Superior temporal gyrus (tissue), 1 donor: ENCODE measurements around the gene CYB5R4.
A peak's percentile ranks its signal among the peaks of the same experiment; 100 is the strongest.
"Not testable (repeated sequence)": the region's sequence is repeated elsewhere in the genome, so short reads cannot be mapped to it uniquely, and the experiment has no call there.

Source experiments
- DNase-seq: peaks from one replicate; pipeline ENCODE4 v3.0.0-alpha.2; 2016; ENCODE audit errors: extremely low spot score

The CYB5R4 gene

GRCh38 chr6:83908813-83909212, 49.3 kb downstream of the CYB5R4 start:
- DNase-seq: no peak

GRCh38 chr6:83911278-83911677, 51.8 kb downstream of the CYB5R4 start:
- no peak for DNase-seq

DNA sequence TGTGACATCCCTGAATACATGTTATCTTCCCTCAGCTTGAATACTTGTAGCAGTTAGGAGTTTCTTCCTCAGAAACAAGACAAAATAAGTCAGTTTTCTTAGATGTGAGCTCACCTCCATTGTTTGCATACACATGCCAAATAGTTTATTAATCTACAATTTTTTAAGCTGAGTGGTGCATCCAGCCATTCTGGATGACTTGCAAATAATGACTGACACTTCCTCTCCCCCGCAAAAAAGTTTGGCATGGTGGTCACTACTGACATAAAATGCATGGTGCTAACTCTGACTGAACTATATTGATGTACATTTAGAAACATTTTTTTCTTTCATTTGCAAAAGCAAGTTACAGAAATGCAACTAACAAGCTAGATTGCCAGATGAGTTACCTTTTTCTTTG, 55.5 kb downstream of the CYB5R4 start:
- DNase-seq: no peak

DNA sequence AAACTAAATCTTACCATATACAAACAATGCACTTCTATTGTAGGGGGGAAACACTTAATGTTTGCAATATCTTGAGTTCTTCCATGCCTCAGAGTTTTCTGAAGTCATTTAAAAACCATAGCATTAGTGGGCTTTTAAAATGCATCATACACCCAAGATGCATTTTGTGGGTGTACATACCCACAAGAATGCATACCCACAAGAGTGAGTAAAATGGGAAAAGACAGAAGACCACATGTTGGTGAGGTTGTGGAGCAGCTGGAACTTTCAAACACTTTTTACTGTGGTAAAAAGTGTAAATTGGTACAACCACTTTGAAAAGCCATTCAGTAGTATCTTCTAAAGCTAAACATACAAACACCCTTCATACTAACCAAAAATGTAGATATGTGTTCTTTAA, 57.5 kb downstream of the CYB5R4 start:
- DNase-seq: no peak

DNA sequence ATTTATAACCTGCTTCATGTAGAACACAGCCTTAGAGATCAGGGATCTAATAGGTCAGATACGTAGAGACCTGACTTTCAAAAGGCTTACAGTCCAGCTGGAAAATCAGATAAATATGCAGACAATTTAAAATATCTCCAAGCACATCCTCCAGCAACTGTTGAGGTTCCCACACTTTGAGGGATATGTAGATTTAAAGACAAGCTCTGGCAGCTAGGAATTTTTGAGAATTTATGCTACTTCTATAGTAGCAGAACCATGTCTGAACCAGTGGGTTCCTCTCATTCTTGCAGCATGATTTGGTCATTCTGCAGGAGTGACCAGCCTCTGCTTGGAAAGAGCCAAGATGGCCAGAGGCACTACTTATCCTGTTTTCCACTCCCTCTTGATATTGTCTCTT, 60.5 kb downstream of the CYB5R4 start:
- DNase-seq: no peak

DNA sequence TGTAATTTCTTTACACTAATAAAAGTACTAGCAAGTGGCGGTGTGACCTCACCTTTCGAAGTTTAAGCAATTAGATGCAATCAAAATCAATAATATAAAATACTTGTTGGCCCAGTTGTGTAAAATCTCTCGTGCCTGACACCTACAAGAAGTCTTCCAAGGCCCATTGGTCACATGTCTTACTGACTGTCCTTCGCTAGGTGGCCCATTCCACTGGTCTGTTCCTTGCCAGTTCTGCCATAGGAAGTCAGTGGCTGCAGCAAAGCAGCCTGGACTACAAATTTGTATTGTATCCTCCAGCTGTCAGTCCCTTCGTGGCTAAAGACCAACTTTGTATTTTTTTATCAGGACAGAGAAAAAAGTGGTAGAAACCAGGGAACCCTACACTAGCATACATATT, 61.8 kb downstream of the CYB5R4 start:
- no peak for DNase-seq

- no peak for DNase-seq
Observed at GRCh38 chr6:83927470-83927869, 68.0 kb downstream of the CYB5R4 start.

DNA sequence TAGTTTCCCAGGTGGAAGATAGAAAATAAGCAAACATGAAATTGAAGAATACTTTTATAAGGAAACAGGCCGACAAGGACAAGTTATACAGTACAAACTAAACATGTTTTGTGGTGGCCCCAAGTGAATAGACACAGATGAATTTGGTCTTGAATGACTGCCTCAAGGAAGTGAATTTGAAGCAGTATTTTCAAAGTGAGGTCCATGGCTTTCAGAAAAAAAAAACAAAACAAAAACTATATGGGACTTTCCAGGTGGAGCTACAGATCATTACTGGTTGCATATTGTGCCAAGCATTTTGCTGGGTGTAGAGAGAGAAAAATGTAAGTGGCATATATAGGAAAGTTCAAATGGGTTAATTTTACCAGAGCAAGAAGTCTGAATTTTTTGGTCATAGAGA, 68.8 kb downstream of the CYB5R4 start:
- no peak for DNase-seq

GRCh38 chr6:83946201-83946833, 86.8 kb downstream of the CYB5R4 start:
- DNase-seq: not testable (repeated sequence)

DNA sequence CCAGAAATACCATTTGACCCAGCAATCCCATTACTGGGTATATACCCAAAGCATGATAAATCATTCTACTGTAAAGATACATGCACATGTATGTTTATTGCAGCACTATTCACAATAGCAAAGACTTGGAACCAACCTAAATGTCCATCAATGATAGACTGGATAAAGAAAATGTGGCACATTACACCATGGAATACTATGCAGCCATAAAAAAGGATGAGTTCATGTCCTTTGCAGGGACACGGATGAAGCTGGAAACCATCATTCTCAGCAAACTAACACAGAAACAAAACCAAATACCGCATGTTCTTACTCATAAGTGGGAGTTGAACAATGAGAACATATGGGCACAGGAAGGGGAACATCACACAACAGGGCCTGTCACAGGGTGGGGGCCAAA, 88.5 kb downstream of the CYB5R4 start:
- not testable (repeated sequence) for DNase-seq

DNA sequence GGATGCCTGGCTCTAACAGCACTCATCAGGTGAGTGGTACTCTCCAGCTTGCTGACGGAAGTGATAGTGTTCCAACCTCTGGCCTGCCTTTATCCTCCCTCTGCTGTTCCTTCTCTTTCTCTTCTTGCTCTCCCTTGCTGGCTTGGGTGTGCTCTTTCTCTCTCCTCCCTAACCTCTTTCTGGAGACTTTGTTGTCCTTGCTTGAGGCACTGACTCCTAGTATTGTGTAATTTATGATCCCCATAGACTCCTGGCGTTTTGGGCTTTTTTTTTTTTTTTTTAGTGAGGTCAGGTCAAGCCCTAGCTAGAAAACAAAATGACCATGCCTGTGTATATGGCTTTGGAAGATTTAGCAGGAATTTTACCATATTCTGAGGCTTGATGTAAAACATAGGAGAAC, 89.4 kb downstream of the CYB5R4 start:
- no peak for DNase-seq

DNA sequence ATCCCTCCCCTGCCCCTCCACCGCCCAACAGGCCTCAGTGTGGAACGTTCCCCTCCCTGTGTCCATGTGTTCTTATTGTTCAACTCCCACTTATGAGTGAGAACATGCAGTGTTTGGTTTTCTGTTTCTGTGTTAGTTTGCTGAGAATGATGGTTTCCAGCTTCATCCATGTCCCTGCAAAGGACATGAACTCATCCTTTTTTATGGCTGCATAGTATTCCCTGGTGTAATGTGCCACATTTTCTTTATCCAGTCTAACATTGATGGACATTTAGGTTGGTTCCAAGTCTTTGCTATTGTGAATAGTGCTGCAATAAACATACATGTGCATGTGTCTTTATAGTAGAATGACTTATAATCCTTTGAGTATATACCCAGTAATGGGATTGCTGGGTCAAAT, 91.9 kb downstream of the CYB5R4 start:
- DNase-seq: not testable (repeated sequence)

DNA sequence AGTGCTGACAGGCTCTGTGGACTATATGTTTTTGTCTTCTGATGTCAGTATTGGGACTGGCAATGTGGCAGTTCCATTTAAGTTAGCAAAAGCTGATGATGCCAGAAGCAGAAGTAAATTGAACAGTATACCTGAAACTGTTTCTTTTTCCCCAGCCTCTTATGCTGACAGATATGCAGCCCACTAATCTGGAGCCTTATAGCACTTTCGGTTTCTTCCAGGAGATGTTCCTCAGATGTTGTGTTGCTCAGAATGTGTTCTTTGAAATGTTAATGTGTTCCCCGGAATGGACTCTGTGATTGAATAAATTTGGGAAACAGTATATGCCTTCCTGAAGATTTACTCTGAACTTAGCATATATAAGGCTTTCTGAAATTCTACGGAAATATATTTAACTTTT, 93.3 kb downstream of the CYB5R4 start:
- DNase-seq: no peak

GRCh38 chr6:83954371-83954770, 94.9 kb downstream of the CYB5R4 start:
- DNase-seq: no peak

GRCh38 chr6:83958241-83958685, 98.8 kb downstream of the CYB5R4 start:
- DNase-seq: no peak

DNA sequence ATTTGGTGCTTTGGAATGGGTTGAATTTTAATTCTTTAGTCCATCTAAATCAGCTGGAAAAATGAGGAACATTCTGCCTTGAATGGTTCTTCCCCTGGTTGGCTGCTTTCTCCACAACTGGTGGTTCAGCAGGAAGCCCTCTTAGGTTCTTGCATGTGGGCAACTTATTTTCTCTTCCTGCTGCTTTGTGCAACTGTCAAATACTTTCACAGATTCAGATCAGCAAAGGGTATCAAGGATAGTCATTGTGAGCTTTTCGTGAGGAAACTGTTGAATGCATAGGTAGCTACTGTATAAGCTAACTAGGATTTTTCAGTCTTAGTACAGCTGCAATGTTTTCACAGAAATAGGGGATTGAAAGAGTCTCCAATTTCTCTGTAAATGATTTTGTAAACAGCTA, 101.2 kb downstream of the CYB5R4 start:
- DNase-seq: no peak

GRCh38 chr6:83962582-83962981, 103.1 kb downstream of the CYB5R4 start:
- no peak for DNase-seq

GRCh38 chr6:83966539-83966938, 107.0 kb downstream of the CYB5R4 start:
- DNase-seq: no peak

- no peak for DNase-seq
Observed at GRCh38 chr6:83970582-83970981, 111.1 kb downstream of the CYB5R4 start.

- no peak for DNase-seq
Observed at GRCh38 chr6:83974409-83975050, 115.0 kb downstream of the CYB5R4 start.

DNA sequence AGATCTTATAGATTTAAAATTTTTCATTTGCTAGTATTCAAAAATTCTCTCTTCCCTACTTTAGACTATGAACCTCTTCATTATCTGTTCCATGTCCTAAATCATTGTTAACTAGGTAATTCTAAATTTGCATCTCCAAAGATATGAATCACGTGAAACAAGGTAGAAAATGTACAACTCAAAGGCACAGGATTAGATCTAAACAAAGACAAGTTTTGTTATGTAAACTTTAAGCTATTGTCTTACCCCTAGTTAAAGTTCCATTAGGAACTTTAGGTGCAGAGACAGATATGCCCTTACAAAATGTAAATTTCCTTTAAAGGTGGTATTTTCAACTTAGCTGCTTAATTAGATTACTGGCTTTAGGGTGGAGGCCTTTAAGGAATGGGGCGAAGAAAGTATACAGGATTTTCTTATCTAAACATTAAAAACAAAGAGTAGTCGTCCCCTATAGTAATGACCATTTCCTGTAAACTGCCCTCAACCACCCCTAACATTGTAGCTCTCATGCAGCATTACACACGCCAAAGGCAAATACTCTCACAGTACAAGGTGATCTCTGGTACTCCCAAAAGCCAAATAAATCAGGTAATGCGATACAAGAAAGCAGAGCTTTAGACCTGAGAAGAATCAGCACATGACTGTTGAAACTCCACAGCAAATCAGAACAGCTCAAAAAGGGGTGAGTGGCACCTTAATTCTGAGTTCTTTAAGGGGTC, 116.7 kb downstream of the CYB5R4 start:
- DNase-seq: no peak

DNA sequence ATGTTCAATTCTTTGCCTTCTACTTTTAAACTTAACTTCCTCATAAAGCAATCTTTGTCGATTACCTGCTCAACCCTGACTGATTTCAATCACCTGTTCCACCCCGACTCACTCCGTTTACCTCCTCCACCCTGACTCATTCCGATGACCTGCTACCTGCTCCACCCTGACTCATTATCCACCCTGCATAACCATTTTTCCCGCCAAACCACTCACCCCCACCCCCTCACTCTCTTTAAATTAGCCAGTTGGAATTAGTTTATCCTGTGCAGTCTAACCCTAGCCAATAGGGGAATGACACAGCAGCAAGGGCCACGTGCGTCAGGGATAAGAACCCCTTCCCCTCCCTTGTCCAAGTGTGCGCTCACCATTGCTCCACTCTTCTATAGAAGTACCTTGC, 117.4 kb downstream of the CYB5R4 start:
- DNase-seq: no peak

DNA sequence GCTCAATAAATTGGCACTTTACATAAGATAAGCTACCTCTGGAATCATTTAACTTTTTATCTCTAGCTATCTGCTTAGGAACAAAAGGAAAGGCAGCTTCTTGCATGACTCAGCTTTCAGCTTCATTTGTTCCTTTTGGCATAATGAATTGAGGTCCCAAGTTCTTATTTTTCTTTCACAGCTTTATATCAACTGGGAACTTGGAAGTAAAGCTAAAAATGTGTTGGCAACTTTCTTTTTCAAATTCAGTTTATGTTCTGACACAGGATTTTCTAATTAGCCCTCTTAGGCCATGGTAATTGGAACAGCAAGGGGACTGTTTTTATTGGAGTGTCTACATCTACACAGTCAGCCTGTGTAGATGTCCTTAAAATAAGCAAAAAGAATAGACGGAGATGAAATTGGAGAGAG, 118.8 kb downstream of the CYB5R4 start:
- DNase-seq: peak; percentile 20
